Measurements from ENCODE around the gene RAPGEF5.

DNA sequence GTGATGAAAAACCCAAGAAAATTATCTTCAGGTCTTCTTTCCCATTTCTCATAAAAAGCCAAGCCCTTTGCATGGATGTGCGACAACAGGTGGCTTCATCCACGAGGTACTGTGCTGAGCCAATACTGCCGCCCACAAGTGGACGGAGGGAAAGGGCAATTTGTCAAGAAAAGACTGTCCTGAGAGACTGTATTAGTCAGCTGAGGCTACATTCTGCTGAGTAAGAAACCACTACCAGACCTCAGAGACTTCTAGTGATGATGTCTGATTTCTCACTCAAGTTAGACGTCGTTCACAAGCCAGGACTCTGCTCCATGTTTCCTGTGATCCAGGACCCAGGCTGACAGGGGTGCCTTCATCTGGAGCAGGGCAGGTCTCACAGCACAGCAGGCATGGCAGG, 239.7 kb downstream of the RAPGEF5 start:
- TF ChIP-seq BACH1 (IDR thresholded peaks at IDR 0.05; ENCODE audit: borderline replicate concordance) = no peak
- TF ChIP-seq, protein P1, sequence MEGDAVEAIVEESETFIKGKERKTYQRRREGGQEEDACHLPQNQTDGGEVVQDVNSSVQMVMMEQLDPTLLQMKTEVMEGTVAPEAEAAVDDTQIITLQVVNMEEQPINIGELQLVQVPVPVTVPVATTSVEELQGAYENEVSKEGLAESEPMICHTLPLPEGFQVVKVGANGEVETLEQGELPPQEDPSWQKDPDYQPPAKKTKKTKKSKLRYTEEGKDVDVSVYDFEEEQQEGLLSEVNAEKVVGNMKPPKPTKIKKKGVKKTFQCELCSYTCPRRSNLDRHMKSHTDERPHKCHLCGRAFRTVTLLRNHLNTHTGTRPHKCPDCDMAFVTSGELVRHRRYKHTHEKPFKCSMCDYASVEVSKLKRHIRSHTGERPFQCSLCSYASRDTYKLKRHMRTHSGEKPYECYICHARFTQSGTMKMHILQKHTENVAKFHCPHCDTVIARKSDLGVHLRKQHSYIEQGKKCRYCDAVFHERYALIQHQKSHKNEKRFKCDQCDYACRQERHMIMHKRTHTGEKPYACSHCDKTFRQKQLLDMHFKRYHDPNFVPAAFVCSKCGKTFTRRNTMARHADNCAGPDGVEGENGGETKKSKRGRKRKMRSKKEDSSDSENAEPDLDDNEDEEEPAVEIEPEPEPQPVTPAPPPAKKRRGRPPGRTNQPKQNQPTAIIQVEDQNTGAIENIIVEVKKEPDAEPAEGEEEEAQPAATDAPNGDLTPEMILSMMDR (IDR thresholded peaks at IDR 0.05 in 2 of 3, conservative IDR thresholded peaks at IDR 0.05 in 1 of 3; ENCODE audit: control insufficient read depth in 2 of 3, extremely low read depth in 1 of 3, insufficient read depth in 1 of 3, low read depth in 3 of 3, low read length in 3 of 3) = no peak
- no peak for TF ChIP-seq EP300 (IDR thresholded peaks at IDR 0.05; ENCODE audit: borderline replicate concordance in 1 of 2, control insufficient read depth in 1 of 2, low read depth in 2 of 2, low read length in 2 of 2)
- no peak for TF ChIP-seq SMC3 (IDR thresholded peaks at IDR 0.05; ENCODE audit: borderline replicate concordance, low read length)
- no peak for TF ChIP-seq POLR2A (IDR thresholded peaks at IDR 0.05; ENCODE audit: low read depth, low read length)
- TF ChIP-seq, protein P2, sequence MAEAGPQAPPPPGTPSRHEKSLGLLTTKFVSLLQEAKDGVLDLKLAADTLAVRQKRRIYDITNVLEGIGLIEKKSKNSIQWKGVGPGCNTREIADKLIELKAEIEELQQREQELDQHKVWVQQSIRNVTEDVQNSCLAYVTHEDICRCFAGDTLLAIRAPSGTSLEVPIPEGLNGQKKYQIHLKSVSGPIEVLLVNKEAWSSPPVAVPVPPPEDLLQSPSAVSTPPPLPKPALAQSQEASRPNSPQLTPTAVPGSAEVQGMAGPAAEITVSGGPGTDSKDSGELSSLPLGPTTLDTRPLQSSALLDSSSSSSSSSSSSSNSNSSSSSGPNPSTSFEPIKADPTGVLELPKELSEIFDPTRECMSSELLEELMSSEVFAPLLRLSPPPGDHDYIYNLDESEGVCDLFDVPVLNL (IDR thresholded peaks at IDR 0.05; ENCODE audit: low read depth, low read length) = no peak

Measured in GM12878 (cell line).